ENCODE results near the gene INSYN1.

GRCh38 chr15:73741321-73741836 is 11.8 kb downstream of the INSYN1 start:
- no peak for TF ChIP-seq POLR2A (IDR thresholded peaks at IDR 0.05; ENCODE audit: low read length)
- no peak for TF ChIP-seq GATA1 (IDR thresholded peaks at IDR 0.05; ENCODE audit: low read depth, low read length)
